GM18870 (cell line): ENCODE results near the gene SMYD2.

Source experiments
- ATAC-seq: cut with Tn5 transposase; IDR thresholded peaks from one replicate; pipeline ENCODE4 v1.9.1; 2021; ENCODE audit warnings: moderate library complexity; ENCODE audit not compliant: unreplicated experiment

Gene SMYD2, protein sequence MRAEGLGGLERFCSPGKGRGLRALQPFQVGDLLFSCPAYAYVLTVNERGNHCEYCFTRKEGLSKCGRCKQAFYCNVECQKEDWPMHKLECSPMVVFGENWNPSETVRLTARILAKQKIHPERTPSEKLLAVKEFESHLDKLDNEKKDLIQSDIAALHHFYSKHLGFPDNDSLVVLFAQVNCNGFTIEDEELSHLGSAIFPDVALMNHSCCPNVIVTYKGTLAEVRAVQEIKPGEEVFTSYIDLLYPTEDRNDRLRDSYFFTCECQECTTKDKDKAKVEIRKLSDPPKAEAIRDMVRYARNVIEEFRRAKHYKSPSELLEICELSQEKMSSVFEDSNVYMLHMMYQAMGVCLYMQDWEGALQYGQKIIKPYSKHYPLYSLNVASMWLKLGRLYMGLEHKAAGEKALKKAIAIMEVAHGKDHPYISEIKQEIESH

DNA sequence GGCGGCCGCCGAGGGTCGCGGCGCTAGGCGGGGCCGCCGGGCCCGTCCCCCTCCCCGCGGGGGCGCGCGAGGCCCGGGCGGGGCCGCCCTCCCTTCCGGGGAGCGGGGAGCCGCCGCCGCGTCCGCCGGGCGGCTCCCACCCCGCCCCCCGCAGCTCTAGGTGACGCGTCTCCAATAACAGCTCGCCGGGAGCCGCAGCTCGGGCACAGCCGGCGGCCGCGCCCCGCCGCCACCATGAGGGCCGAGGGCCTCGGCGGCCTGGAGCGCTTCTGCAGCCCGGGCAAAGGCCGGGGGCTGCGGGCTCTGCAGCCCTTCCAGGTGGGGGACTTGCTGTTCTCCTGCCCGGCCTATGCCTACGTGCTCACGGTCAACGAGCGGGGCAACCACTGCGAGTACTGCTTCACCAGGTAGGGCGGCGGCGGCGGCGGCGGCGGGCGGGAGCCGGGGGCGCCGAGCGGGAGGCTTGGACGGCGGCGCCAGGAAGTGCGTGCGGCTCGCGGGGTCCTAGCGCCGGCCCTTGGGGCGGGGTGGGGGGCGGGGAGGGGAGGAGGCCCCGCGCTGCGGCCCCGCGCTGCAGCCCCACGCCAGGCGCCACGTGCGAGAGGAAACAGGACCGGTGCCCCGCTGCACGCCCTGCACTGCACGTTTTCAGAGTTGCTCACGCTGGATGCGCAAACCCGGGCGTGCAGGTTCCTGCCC, at the start of gene SMYD2:
Gene SMYD2, plus strand, starts transcription at position 139 of the 699 bp plus-strand sequence. Its CDS starts 96 bp downstream, at position 235.
- ATAC-seq, result peak; percentile 53

DNA sequence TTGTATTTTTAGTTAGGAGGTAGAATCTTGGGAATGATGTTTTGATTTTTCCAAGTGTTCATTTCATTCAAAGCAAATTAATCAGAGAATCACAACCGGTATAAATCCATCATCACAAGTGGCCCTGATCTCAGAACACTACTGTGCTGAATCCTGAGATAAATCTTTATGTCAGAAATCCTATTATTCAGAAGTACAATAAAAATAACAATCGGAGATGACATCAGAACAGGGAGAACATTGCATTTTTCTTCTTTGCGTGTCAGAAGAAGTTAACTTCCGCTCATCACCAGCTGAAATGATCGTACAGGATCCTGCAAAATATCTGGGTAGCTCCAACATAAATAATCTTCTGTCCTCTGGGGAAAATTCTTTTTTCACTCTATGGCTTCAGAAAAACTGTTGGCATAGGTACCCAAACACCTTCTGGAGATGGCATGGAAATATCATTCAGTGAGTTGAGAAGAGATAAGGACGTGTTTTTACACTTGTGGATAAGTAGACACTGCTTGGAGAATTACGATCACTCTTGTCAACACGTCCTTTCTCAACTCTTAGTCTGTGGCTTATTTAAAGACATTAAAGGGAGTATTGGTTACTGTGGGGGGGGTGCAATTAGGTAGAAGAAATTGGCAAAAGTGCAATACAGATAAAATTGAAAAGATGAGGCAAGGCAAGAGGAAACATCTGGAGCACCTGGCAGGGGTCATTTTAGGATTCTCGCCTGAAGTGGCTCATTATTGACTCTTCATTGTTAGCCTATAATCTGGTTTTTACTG, 46.9 kb upstream of the SMYD2 start:
- no peak for ATAC-seq

DNA sequence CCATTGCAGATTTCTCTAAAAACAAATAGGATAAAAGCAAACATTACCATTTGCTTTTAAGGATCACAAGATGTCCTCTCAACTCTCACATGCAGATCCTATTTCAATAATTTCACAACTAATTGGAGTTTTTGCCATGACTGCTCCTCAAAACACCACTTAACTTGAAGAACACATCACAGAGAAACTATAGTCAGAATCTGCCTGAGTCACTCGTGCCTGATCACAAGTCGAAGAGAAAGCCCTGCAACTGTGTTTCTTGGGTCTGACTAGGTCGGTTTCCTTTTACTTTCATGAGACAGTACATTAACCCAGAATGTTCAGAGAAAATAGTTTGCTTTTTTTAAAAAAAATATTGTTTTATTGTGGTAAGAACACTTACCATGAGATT, 46.3 kb upstream of the SMYD2 start:
- ATAC-seq, result no peak

DNA sequence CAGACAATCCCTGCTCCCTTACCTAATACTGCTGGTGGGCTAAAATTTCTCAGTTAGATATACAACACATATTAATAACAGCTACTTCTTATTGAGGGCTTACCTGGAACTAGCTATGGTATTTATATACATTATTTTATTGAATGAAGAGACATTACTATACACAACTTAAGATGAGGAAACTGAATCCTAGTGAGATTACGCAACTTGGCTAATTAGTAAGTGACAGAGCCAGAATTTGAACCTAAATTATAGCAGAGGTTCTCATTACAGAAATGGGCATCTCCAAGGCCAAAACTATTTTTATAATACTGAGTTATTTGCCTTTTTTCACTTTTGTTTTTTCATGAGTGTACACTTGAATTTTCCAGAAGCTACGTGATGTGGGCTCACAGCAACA, 44.5 kb upstream of the SMYD2 start:
- ATAC-seq, result no peak

DNA sequence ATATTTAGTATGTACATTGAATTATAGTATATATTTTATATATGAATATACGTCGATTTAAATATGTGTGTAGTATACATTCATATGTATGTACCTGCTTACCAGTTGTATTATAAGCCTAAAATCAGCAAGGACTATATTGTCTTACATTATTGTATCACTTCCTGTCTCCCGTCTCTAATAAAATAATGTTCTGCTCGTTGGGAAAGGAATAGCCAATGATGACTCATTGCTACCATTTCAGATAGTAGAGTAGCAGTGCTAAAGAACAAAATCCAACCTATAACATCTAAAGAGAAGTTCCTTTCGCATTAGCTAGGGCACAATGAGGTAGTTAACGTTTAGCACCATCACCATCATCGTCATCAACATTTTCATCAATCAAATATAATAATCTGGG, 39.9 kb upstream of the SMYD2 start:
- no peak for ATAC-seq

DNA sequence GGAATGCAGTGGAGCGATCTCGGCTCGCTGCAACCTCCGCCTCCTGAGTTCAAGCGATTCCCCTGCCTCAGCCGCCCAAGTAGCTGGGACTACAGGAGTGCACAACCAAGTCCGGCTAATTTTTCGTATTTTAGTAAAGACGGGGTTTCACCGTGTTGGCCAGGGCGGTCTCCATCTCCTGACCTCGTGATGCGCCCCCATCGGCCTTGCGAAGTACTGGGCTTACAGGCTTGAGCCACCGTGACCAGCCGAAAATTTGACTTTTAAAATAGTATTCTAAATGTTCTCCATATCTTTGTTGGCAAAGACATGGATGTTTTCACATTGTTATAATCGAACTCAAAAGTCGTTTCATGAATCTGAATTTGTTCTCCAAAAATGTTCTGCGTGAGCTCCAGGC, 36.7 kb upstream of the SMYD2 start:
- ATAC-seq, result no peak

DNA sequence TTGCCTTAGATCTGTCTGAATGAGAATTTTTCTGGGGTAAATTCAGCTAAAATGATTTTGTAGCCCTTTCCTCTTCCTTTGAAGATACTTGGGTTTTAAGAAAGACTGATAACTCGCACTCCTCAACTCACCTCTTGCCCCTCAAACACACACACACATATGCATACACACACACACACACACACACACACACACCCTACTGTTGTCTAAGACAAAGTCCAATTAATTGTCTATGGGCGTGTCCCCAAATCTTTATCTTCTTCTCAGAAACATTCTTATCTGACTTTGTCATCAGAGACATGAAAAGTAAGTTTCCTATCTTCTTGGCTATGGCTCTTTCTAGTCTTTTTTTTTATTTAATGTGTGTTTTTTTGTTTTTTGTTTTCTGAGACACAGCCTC, 36.1 kb upstream of the SMYD2 start:
- ATAC-seq, result no peak

DNA sequence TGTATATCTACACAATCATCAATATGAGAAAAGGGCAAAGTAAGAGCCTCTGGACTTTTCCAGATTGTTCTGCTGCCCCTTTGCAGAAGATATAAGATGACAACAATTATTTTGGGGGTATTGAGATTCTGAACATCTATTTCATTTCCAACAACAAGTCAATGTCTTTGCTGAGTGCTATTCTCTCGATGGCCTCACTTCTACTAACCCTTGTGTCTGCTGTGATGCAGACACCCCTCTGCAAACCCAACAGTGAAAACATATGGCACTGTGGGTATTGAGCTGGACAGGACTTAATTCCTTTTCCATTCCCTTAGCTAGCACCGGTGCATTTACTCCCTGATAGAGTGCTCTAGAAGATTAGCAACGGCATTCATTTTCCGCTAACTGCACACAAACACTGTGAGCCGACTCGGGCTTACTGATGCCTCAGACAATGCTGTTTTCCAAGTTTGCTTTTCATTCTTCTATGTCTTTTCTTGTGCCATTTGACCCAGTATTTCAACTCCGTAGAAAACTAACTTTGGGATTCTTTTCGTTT, 33.4 kb upstream of the SMYD2 start:
- ATAC-seq, result no peak

DNA sequence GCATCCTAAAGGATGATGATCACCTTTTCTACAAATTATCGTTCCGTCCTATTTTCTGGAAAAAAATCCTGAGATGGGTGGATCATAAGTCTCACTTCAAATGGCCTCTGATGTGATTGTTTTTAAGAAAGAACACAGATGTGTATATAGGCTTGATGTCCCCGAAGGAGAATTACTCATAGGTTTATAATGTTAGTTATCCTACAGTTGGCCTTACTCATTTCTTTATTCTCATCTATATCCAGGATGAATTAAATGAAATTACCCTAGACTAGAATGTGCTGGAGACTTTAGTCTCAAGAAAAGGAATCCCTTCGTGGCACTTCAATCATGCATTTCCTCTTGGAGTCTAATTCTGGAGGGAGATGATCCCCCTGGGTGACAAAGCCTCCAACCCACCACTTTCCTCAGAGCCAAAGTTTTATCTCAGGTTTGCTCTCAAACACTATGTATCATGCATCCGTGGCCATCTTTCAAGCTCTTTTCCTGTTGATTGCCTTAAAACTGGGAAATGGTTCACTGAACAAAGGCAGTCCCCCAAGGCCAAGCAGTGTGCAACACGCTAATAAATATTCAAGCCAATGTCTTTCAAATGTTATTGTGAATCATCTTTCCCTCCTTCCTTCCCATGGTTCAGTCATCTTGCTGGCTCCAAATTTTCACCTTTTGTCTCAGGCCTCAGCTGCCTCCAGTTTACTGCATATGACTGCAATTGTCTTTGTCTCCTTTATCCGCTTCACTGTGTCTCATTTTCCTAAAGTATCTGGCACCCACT, 32.5 kb upstream of the SMYD2 start:
- no peak for ATAC-seq

DNA sequence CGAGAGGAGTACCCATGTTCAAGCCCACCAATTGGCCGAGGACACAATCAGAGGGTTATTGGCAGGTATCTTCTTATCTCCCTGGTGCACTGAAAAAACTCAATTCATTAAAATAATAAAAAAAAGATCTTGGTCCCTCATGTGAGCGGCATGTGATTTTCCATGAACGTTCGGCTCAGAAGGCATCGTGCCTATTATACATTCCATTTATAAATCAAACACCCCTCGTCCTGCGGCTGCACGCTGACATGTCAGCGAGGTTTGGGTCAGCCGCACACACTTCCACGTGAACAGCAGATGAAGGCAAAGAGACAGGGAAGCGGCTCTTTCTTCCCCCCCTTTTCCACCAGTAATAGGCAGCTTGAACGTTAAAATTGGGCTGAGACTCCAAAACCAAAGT, 31.3 kb upstream of the SMYD2 start:
- ATAC-seq, result no peak

DNA sequence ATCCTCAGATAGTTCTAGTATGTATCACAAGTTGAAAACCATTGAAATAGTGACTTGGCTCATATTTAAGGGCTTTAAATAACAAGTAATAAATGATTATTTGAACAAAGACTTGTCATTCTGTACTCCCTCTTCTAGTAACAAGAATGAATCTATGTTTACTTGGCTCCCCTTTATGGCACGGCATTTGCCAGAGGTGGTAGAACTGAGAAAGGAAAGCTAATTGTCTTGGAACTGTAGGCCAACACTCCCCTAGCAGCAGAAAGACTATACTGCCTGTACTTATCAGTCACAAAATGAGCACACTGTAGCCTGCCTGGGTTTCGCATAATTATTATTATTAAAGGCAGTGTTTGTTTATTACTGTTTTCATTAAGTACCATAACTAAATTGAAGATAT, 29.6 kb upstream of the SMYD2 start:
- no peak for ATAC-seq

DNA sequence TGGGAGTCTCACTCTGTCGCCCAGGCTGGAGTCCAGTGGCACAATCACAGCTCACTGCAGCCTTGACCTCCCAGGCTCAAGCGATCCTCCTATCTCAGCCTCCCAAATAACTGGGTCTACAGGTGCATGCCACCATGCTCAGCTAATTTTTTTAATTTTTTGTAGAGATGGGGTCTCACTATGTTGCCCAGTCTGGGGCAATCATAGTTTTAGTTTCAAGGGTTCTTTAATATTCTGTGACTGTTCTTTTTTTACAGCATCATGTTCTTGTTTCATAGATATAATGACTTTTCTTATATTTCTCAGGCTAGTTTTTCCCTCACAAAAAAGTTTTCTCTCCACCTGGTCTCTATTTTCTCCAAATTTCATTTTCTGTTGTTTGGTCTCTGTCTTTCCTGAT, 25.4 kb upstream of the SMYD2 start:
- ATAC-seq, result no peak

DNA sequence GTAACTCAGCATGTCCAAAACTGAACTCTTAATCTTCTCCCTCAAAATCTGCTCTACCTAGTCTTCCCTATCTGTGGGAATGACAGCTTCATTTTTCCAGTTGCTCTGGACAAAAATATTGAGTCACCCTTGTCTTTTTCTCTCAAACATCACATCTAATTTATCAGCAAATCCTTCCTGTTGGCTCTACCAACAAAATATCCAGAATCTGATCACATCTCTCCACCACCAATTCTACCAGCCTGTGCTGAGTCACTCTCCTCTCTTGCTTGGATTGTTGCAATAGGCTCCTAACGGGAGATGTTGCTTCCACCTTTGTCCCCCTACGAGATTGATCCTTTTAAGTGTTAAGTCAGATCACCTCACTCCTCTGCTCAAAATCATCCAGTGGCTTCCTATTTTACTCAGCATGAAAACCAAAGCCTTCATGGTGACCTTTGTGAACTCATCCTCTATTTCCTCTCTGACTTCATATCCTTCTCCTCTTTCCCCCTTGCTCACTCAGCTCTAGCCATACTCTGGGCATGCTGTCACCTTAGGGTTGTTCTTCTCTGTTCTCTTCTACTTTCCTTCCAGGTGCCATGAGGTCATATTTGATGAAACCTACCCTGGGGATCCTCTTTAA, 21.5 kb upstream of the SMYD2 start:
- peak; percentile 61 for ATAC-seq

DNA sequence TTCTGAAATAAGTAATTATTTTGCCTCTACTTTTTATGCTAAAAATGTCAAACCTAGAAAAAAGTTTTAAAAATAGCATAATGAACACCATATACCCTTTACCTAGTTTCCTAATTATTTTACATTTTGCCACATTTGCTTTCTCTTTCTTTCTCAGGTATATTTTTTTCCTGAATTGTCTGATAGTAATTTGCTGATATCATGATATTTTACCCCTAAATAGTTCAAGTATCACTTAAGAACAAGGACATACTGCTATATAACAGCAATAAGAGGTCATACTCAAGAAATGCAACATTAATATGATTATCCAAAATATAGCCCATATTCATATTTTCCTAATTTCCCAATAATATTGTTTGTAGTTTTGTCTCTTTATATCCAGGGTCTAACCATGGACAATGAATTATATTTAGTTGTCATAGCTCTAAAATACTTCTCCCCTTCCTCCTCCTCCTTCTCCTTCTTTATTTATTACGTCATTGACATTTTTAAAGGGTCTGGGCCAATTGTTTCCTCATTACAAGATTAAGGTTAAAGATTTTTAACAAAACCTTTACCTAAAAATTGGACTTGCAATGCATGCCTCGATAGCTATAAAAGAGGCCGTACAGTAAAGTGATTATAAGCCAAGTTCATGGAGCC, 20.3 kb upstream of the SMYD2 start:
- no peak for ATAC-seq

DNA sequence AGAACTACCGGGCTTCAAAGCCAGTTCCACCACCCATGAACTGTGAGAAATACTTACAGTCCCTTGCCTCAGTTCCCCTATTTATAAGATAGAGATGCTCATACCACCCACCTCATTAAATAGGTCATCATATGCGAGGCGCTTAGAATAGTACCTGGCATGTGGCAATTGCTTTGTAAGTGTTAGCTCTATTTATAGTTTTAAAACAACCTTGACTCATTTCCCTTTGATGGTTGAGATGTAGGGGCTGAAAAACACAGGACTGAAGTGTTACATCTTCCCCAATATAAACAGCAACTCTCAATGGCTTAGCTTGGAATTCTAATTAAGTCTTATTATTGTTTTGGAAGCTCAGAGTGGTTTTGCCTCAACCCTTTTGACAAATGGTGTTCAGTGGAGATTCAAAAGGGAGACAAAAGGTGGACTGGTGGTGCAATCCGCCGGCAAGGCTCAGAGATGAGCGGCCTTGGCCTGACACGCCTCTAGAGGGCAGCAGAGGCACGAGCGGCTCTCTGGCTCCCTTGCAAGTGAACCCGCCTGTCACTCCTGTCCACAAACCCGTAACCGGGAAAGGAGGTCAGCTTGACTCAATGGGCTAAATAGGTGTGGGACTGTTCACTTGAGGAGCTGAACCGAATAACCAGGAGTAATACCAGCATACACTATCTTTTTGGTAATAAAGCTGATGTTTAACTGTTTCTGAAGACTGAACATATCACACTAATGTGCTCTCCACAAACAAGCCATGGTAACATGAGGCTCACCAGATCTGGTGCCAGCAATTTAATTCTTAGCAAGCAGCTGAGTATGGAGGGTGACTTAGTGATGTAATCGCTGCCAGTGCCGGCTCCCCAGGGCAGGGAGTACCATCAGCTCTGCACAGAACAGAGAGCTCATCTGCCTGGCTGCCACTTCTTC, 19.5 kb upstream of the SMYD2 start:
- ATAC-seq, result peak; percentile 77

DNA sequence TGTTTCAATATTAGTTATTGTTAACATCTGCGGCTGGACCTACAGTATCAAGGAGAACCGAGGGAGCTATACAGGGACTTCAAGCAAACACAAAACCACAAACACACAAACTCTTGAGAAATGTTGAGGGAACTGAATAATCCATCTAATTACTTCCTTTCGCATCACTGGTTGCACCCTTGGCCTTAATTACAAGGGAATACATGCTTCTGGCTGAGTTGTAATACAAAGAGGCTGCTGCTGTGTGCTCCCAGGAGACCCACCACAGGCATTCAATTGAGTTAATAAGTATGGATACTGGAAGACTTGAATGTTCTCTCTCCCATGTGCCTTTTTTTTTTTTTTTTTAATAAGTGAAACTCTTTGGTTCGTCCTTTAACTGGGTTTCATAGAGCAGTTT, 16.8 kb upstream of the SMYD2 start:
- no peak for ATAC-seq

DNA sequence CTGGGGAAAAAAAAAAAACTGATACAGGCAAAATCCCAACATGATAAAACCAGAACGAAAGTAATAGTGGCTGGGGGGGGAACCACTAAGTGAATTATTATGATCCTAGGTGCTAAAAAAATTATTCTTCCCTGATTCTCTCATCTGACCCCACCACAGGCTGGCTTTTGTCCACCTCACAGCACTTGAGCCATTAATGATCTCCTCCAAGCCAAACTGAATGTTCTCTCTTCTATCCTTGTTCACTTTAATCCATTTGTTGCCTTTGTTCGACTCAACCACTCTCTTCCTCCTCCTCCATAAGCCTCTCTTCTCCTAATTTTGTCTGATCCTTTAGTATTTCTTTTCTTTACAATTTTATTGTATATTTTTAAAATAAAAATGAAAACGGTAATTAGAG, 16.0 kb upstream of the SMYD2 start:
- no peak for ATAC-seq

DNA sequence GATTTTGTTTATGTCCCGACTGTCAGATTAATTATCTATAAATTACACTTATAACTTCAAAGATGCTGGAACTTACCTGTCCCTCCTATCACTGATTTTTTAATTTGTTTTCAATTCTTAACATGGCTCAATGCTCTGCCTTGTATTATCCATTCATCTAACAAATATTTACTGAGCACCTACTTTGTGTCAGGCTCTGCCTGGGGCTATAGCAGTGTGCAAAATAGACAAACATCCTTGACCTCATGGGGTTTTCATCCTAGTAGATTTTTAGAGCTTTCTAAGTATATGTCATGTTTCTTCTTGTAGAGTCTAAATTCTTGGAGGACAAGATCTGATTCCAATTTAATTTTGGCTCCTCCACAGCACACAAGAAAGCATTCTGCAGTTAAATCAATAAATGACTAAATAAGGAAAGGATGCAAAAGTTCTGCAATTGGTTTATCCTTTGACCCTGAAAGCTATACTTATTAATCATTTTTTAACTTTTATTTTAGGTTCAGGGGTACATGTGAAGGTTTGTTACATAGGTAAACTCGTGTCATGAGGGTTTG, 10.8 kb upstream of the SMYD2 start:
- no peak for ATAC-seq
